ENCODE results near the gene COL16A1.

The COL16A1 gene

DNA sequence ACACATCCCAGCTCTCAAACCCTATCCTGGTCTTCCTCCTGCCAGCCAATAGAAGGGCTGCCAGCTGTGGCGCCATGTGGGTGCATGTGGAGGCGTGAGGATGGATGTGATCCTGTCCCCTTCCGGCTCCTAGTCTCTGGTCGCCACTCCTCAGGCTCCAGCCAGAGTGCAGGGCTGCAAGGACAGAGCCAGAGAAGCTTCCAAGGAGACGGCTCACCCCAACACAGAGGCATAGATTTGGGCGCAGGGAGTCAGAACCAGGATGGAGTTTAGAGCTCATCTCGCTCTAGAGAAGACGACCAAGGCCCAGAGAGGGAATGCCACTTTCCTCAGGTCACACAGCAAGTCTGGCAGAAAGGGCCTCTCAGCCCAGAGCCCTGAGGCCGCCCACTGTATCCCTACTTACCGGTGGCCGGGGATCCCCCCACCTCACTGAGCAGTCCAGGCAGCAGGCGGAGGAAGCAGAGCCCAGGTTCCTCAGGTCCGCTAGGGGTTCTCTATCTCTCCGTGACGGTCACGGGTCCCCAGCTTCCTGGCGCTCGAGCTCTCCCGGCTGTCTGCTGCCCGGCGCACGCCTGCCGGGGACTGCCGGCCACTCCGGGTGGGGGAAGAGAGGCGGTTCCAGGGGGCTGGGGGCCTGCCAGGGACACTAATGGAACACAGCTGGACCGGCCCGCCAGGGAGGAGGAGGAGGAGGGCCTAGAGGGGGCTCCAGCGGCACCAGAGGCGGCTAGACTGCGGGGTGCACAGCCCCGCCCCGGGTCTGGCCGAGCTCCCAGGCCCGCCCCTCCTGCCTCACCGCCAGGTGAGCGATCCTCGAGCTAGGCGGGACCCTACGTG is at the start of gene COL16A1:
Gene COL16A1, minus strand, starts transcription at position 587 of the 840 bp plus-strand sequence. CDS start 1,824 bp downstream, outside the sequence.
- DNase-seq = peak; percentile 23

DNA sequence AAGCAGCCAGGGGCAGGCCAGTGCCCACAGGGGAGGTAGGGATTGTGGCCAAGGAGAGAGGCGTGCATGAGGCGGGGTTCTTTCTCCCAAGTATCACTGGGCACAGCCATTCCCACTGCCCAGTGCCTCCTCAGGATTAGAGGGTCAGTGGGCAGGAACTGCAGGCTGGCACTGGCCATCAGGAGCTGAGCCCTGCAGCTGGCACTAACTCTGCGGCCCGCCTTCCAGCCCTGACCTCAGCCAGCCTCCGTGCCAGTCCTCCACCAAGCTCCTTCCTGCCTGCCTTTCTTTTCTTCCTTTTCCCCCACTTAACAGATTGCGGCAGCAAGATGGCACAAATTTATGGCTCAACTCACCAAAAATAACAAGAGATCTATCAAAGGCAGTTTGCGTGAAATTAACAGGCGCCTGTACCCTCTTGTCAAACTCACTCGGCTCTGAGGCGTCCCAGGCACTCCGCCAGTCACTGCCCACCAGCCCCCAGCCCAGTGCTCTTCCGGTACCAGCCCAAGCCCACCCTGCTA is 49.2 kb upstream of the COL16A1 start:
- DNase-seq = no peak

DNA sequence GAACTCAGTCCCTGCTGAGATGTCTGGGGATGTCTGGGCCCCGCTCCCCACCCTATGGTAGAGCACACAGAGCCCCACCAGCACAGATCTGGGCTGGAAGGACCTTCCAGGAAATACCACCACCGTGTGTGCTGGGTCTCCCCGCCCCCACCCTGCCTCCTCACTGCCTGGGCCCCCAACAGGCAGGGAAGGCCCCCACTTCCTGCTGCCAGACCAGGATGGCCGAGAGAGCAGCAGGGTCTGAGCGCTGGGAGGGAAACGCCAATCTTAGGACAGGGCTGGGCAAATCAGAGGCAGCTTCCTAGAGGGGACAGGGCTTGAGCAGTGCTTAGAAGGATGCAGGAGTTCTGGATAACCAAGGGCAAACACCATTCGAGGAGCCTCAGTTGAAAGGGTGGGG is 48.4 kb upstream of the COL16A1 start:
- DNase-seq = no peak

DNA sequence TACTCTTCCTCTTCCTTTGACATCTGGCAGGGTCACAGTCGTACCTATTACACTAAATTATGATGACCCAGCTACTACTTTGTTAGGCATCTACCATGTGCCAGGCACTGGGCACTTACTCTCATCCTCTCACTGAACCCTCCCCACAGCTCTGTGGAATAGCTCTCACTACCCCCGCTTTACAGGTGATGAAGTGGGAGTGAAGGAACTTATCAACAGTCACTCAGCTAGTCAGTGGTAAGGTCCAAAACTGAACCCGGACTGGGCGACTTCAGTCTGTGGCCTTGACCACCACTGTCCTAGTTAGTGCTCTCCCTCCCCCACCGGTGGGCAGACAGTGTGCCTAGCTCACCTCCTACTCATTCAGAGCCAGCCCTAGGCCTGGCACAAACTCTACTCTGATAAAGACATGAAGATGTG is 48.0 kb upstream of the COL16A1 start:
- no peak for DNase-seq

DNA sequence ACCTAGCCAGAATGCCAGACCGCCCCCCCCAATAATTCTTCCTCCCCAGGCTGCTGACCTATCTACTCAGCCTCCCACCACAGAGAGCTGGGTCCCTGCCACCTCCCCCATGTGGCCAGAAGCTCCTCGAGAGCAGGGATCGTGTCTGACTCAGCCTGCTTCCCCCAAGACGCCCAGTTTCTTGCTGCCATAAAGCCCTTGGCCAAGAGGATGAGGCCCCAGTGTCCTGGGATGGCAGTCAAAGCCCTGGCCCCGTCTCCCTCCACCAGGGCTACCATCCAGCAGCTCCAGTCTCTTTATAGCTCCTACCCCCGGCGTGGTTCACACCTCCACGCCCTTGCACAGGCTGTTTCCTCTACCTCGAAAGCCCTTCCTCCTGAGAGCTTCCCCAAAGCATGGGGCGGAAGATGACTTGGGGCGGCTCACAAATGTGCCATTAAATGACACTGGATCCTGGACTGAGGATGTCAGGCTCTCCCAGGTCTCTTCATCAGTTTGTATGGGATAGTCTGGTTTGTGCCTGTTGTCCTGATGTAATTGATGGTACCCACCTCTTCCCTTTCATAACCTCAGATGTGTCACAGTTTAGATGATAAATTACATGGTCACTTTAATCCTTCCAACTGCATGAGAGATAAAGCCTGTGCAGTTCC is 47.2 kb upstream of the COL16A1 start:
- no peak for DNase-seq

DNA sequence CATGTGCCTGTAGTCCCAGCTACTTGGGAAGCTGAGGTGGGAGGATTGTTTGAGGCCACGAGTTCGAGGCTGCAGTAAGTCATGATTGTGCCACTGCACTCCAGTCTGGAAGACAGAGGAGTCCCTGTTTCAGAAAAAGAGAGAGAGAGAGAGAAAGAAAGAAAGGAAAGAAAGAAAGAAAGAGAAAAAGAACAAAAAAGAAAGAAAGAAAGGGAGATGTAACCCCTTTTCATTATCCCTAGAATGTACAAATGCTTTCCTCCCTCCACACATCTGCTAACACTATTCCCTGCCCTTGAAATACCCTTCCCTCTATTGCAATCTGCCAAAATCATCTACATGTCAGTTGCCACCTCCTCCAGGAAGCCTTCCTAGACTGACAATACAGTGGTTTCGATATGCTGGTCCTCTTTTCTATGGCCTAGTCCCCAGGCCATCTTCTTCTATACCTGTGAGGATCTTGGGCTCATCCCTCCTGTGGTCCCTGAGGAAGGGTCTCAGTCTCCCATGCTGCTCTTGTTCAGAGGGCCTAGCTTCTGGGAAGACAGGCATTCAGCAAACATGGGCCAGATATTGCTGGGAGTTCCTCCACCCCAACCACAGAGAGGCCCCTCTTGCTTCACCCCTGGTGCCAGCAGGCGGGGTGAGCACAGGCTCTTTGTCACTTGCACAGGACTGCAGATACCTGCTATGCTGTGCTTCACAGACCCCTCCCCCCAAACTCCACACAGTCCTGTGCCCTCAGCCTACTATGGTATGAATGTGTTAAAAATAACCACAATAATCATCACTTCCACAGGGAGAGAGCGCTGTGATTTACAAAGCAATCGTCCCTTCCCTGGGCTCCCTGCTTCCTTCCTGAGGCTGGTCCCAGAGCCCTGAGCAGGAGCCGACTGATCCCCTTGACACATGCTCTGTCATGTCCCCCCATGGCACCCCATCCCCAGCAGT is 46.2 kb upstream of the COL16A1 start:
- no peak for DNase-seq

DNA sequence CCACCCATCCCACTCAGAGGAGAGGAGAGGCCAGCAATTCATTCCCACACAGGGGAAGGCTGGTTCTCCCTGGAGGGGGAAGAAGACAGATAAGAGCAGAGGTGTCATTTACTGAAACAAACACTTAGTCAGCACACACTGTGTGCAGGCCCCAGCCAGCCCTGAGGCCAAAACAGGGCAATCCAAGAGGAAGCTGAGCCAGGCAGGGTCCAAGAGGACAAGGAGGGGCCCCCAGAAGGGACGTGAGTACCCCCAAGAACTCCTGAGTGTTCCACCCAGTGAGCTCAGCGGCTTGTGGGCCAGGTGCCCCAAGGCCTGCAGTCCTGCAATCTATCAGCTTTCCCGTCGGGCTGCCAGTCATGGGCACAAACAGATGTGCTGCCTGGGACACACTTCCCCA is 44.5 kb upstream of the COL16A1 start:
- DNase-seq = no peak

DNA sequence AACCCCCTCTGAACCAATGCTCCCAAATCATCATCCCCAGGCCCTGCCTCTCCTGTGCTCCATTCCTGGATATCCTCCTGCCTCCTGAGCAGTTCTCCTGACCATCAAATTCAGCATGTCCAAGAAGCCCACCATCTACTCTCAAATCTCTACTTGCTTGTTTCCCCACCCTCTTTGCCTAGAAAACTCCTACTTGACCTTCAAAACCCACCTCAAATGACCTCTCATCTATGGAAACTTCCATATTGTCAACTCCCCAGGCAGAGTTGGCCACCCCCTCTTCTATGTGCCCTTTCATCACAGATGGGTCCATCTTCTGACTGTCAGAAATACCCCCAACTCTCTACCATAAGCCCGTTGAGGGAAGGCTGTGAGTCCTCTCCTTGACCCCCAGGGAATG is 43.5 kb upstream of the COL16A1 start:
- no peak for DNase-seq

DNA sequence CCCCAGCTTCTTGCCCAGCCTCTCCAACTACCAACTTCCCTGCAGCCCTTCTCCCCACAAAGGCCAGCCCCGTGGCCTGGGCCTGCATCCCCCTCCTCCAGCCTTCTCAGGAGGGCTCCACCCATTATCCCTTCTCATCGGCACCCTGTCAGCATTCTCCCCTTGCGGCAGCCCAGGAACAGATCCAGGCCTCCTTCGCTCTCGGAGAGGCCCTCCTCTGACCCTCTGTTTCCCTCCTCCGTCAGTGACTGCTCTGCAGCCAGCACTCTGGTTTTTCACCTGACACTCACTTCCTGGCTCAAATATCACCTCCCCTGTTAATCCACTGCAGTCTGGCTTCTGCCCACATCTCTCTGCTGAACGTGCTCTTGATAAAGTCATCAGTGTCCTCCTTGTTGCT is 42.9 kb upstream of the COL16A1 start:
- no peak for DNase-seq

DNA sequence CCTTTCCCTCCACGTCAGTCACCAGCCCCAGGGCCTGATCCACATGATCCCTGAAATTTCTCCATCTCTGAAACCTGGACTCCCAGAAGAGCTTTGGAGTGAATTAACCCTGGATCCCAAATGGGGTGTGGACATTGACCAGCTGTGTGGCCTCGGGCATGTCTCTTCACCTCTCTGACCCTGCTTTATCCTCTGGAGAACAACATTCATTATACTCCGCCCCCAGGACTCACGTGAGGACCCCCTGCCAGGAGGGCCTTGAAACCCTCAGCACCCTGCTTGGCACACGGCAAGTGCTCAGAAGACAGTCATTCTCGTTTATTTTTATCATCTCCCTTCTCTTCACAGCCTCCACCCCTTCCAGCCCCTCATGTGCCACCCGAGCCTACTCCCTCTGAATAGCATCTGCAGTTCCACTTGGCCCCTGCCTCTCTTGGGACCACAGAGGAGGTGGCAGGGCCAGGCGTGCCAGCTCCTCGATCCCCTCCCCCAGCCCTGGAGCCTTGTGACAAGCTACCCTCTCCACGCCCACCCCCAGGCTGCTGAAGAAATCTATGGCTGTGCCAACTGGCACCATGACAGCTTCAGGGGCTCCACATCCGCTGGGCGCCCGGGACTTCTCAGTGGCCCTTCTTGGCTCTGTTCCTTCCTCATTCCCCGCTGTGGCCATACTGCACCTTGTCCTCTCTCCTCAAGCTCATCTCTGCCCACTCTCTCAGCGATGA is 42.3 kb upstream of the COL16A1 start:
- DNase-seq = no peak

DNA sequence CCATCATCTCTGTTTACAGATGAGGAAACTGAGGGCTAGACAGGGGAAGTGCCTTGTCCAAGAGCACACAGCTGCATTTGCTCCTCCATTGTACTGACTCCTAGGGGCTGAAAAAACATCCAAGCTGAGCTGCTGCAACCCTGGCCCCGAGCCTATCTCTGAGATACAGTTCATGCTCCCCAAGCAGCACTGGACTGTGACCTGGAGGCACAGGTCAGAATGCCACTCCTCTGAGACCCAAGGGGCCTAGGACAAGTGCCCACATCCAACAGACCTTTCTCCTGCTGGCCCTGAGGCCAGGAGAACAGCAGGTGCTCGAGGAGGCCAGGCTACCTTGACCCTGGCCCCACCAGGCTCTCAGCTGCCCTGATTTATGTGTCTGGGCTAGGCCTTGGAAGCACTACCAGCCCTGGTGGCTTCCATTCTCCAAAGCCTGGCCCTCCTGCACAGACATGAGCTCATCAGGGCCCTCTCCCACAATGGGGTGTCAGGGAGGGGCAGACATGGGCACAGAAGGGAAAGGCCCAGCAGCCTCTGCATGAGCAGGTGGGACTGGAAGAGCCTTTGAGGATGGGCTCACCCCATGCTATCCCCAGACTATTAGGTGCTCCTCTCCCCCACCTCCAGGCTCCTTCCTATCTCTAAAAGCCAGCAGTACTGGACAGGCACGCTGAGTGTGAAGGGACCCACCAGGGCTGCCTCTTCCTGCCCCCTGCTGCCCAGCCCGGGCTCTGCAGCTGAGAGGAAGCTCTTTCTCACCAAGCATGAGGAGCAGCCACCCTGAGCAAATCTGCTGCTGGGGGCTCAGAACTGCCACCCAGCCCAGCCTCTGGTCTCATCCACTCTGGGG is 41.5 kb upstream of the COL16A1 start:
- DNase-seq = peak; percentile 29

DNA sequence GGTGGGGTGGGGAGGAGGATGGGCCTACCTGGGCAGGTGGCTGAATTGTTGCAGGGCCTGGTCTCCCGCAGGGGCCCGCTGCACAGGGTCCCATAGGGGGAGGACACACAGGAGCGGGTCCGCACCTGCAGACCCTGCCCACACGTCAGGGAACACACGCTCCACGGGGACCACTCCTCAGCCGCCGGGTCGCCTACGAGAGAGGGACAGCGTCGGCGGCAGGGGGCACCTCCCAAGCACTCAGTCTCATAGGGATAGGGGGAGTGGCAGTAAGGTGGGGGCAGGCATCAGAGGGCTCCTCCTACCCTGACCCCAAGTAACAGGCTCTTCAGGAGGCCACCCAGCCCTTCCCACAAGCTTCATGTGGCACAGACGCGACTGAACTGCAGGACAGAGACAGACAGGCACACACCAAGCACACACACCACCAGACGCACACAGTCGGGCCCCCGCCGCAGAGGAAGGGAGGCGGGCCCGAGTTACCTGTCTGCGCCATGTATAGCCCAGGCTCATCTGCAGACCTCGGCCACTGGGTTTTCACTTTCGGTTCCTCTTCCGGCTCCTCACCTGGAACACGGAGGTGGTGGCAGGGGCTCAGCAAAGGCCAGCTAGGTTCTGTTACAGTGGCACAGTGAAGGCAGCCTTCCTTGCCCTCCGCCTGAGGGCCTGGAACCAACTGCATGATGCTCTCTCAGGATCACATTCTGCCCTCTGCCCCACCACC is 40.5 kb upstream of the COL16A1 start:
- no peak for DNase-seq

DNA sequence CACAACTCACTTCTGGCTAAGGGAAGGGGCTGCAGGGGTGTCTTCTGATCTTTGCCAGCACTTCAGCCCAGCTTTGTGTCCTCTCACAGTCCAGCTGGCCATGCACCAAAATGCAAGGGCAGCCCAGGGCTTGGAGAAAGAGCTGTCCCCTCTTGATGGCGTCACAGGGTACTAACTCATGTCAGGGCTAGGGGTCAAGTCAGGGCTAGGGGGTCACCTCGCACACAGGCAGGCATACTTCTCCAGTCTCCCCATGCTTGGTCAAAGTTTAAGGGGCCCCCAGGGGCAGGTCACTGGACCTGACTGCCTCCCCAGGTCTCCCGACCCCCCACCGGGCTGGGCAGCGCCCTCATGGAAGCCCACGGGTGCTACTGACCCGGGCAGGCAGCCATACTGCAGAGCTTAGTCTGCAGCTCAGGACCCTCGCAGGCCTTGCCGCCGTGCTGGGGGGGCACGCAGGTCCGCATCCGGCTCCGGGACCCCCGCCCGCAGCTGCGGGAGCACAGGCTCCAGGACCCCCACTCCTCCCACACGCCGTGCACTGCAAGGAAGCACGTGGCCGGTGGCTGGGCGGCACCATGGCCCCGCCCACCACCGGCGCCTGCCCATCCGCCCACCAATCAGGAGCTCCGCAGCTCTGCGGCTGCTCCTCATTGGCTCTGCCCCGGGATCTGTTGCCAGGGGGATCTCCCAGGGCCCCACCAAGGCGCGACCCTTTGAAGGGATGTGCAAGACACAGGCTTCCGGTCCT is 38.8 kb upstream of the COL16A1 start:
- no peak for DNase-seq

DNA sequence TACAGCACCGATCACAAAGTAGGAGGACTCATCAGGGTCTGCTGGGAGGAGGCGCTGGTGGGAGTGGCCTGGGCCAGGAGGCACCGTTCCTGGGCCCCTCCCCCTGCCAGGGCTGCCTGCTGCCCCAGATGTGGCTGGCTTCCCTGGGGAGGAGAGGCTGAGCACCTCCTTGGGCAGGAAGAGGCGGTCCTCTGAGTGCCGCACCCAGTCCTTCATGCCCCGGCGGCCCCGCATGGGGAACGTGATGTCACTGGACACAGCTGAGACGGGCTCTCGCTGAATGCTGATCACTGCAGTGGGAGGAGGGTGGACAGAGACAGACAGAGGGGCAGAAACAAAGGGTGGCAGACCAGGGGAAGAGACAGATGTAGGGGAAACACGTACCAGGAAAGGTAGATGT is 35.5 kb upstream of the COL16A1 start:
- DNase-seq = no peak

DNA sequence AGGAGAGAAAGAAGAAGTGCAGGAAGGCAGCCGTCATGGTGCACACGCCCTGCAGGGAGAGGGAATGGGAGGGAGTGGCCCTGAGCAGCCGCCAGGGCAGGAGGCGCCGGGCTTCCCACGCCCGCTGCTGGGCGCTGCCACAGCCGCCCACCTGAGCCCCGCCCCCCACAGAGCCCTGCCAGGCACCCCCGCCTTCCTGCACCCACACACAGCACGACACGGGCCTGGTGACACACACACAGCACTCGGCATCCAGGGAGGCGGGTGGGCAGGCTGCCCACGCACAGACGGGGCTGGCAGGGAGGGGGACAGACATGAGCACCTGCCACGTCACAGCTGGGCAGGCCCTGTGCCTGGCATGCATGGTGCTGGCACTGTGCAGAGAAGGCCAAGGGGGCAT is 32.9 kb upstream of the COL16A1 start:
- DNase-seq = no peak

DNA sequence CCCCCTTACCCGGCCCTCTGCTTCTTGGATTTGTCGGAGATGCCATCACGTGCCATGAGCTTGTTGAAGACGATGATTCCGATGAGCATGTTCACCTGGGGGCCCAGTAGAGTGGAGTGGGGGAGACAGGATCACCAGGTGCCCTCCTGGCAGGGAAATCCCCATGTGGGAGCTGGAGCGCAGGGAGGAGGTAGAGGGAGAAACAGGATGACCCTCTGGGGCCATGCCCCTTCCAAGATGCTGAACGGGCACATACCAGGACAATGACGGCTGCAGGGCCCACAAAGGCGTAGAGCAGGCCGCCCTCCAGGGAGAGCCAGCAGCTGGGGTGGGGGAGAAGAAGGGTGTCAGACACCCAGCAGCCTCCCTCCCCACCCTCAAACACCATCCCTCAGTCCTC is 31.8 kb upstream of the COL16A1 start:
- DNase-seq = no peak

DNA sequence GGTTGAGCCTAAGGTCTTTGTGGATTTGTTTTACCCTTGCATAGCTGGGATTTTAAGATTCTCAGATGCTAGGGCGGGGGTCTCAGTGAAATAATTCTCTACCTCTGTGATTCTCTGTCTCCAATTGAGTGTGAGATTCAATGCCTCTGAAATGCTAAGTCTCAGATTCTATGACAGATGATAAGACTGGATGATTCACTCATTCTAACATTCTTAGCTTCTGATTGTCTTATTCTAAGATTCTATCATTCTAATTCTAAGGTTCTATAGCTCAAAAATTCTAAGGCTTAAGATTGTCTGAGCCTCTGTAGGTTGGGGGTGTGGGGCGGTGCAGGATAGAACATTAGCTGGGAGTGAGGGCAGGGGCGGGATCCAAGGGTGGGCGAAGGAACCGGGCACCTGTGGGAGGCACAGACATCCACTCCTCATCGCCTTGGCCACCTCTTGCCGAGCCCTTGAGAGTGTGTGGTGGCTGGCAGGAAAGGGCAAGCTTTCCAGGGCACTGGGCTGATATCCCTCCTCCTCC is 30.8 kb upstream of the COL16A1 start:
- no peak for DNase-seq

DNA sequence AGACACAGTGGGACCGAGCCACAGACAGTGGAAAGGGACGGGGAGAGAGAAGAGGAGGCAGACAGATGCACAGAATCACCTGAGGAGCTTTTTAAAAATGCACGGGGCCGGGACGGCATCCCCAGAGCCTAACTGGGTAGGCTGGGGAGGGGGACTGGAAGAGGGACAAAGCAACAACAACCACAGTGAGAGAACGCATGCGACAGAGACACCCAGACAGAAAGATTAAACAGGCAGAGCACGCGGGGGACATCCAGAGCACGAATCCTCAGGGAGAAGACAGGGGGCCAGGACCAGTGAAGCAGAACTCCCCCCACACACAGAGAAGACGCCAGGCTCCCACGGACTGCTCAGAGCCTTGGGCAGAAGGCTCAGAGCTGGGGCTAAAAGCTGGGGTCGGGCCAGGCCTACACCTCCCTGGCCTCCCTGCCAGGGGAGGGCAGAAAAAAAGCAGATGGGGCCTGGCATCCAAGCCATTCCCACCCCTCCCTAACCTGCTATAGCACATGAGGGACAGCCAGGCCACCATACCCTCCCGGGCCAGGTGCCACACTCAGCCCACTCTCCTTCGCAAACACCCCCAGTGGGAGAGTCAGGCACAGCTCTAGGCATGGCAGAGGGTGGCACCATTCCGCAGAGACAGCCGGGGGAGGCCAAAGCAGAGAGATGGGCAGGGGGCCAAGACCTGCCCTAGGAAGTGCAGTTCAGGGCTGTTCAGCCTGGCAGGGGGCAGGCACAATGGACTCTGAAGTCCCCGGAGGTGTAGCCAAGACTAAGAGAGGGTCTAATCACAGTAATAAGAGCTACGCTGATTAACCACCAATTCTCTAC is 29.8 kb upstream of the COL16A1 start:
- no peak for DNase-seq
